Neural cell (in vitro differentiated cells): ENCODE data around the gene DEPDC5. TPM values are rescaled to one million over a fixed set of nuclear protein-coding genes. Genes with fewer than 3 reads are reported as not detected.

ENCODE experiments used
- H2AFZ ChIP-seq: fragments of 200-600, 300-800 bp; sonication (generic), shearing (Covaris generic); 2 replicates; pipeline ENCODE4 v1.6.0; 2014; ENCODE audit warnings: low read depth, mild to moderate bottlenecking, antibody characterized with exemption, low read length, moderate library complexity
- H3F3A ChIP-seq: fragments of 200-600 bp; shearing (Covaris generic); 2 replicates; pipeline ENCODE4 v1.6.1; 2016; ENCODE audit warnings: mild to moderate bottlenecking, moderate library complexity, mixed read lengths, antibody characterized with exemption, low read length; ENCODE audit not compliant: insufficient read depth, poor library complexity, severe bottlenecking
- H3K27ac ChIP-seq: fragments of 200-600, 300-800 bp; sonication (generic), shearing (Covaris generic); 2 replicates; pipeline ENCODE4 v1.5.1; 2014; ENCODE audit warnings: mild to moderate bottlenecking, low read length, moderate library complexity
- H3K27me3 ChIP-seq: fragments of 300-800, 200-600 bp; sonication (generic), shearing (Covaris generic); 2 replicates; pipeline ENCODE4 v1.6.0; 2014; ENCODE audit warnings: mild to moderate bottlenecking, low read depth, low read length, moderate library complexity; ENCODE audit not compliant: insufficient read depth
- H3K36me3 ChIP-seq: fragments of 300-800, 200-600 bp; sonication (generic), shearing (Covaris generic); 2 replicates; pipeline ENCODE4 v1.5.1; 2014; ENCODE audit warnings: mild to moderate bottlenecking, antibody characterized with exemption, low read length, moderate library complexity; ENCODE audit not compliant: insufficient read depth
- H3K4me2 ChIP-seq: fragments of 300-800, 200-600 bp; sonication (generic), shearing (Covaris generic); 2 replicates; pipeline ENCODE4 v1.6.0; 2014; ENCODE audit warnings: mild to moderate bottlenecking, low read length
- H3K4me3 ChIP-seq: fragments of 300-800, 200-600 bp; sonication (generic), shearing (Covaris generic); 2 replicates; pipeline ENCODE4 v1.5.1; 2014; ENCODE audit warnings: mild to moderate bottlenecking, low read length, moderate library complexity
- H3K79me2 ChIP-seq: fragments of 200-600 bp; shearing (Covaris generic); replicated peaks from 2 replicates; pipeline ENCODE4 v1.6.0; 2014; ENCODE audit warnings: mild to moderate bottlenecking, low read length, moderate library complexity; ENCODE audit not compliant: insufficient read depth
- H3K9ac ChIP-seq: fragments of 300-800, 200-600 bp; sonication (generic), shearing (Covaris generic); 2 replicates; pipeline ENCODE4 v1.6.1; 2016; ENCODE audit warnings: mild to moderate bottlenecking, low read length, mixed read lengths
- H3K9me2 ChIP-seq: fragments of 200-600 bp; shearing (Covaris generic); 2 replicates; pipeline ENCODE4 v1.6.1; 2016; ENCODE audit warnings: mild to moderate bottlenecking, low read length, mixed read lengths; ENCODE audit not compliant: insufficient read depth
- H3K9me3 ChIP-seq: fragments of 200-600, 300-800 bp; sonication (generic), shearing (Covaris generic); 2 replicates; pipeline ENCODE4 v1.6.1; 2016; ENCODE audit warnings: mild to moderate bottlenecking, mixed run types, low read length, moderate library complexity, mixed read lengths
- H4K20me1 ChIP-seq: fragments of 200-600 bp; shearing (Covaris generic); 2 replicates; pipeline ENCODE4 v1.6.1; 2016; ENCODE audit warnings: mild to moderate bottlenecking, mixed run types; ENCODE audit not compliant: insufficient read depth
- CTCF ChIP-seq: fragments of 450-650 bp; IDR thresholded peaks from 2 replicates; pipeline ENCODE4 v1.5.1; 2014; ENCODE audit warnings: antibody characterized with exemption, mild to moderate bottlenecking, moderate library complexity; ENCODE audit not compliant: poor library complexity, severe bottlenecking
- EP300 ChIP-seq: fragments of 450-650 bp; conservative IDR thresholded peaks from 2 replicates; pipeline ENCODE4 v1.6.1; 2014; ENCODE audit warnings: antibody characterized with exemption, mild to moderate bottlenecking, moderate library complexity; ENCODE audit not compliant: poor library complexity, severe bottlenecking
- EZH2 ChIP-seq: fragments of 200-600, 300-800 bp; shearing (Covaris generic), sonication (generic); IDR thresholded peaks from 2 replicates; pipeline ENCODE4 v1.6.1; 2014; ENCODE audit warnings: antibody characterized with exemption, low read length, borderline replicate concordance, mild to moderate bottlenecking; ENCODE audit not compliant: insufficient read depth, poor library complexity, severe bottlenecking
- MXI1 ChIP-seq: fragments of 450-650 bp; conservative IDR thresholded peaks from 2 replicates; pipeline ENCODE4 v1.6.1; 2014; ENCODE audit warnings: antibody characterized with exemption, mild to moderate bottlenecking; ENCODE audit not compliant: poor library complexity, severe bottlenecking
- POLR2AphosphoS5 ChIP-seq: IDR thresholded peaks from 2 replicates; pipeline ENCODE4 v1.6.1; 2012
- RAD21 ChIP-seq: fragments of 450-650 bp; conservative IDR thresholded peaks from 2 replicates; pipeline ENCODE4 v1.6.1; 2014; ENCODE audit warnings: antibody characterized with exemption, mild to moderate bottlenecking, moderate library complexity
- REST ChIP-seq: IDR thresholded peaks from 2 replicates; pipeline ENCODE4 v1.6.1; 2012; ENCODE audit warnings: borderline replicate concordance
- SMC3 ChIP-seq: fragments of 450-650 bp; conservative IDR thresholded peaks from 2 replicates; pipeline ENCODE4 v1.6.1; 2014; ENCODE audit warnings: antibody characterized with exemption, mild to moderate bottlenecking, moderate library complexity; ENCODE audit not compliant: poor library complexity
- TAF1 ChIP-seq: IDR thresholded peaks from 2 replicates; pipeline ENCODE4 v1.6.1; 2012; ENCODE audit warnings: low read depth
- polyA plus RNA-seq: library from polyadenylated mRNA; depleted of rRNA; stranded (reverse); fragments of >200 nt; gene quantifications from 2 replicates; pipeline ENCODE4 v1.2.3, GENCODE V29; 2014

The DEPDC5 gene
- polyA plus RNA-seq, 1 donor from 2014 or later, result 11.3 TPM

GRCh38 chr22:31871480-31871879, 117.7 kb downstream of the DEPDC5 start:
- TF ChIP-seq MXI1, result no peak
- TF ChIP-seq CTCF, result no peak
- no peak for TF ChIP-seq SMC3
- no peak for TF ChIP-seq TAF1
- no peak for TF ChIP-seq POLR2AphosphoS5
- TF ChIP-seq EP300, result no peak
- TF ChIP-seq REST, result no peak
- TF ChIP-seq EZH2, result no peak
- no peak for TF ChIP-seq RAD21
- no peaks in the 10 kb centered on the region for H3K9me2 ChIP-seq

GRCh38 chr22:31872209-31872608, 118.4 kb downstream of the DEPDC5 start:
- H3K36me3 ChIP-seq, result no peaks in the 10 kb centered on the region
- no peak overlapping the region for H3K27ac ChIP-seq

More at GRCh38 chr22:31871480-31871879, 117.7 kb downstream of the DEPDC5 start:
- Histone ChIP-seq H3K27ac (no peak overlapping the region), H3F3A (no peaks in the 10 kb centered on the region), H3K9me3 (no peaks in the 10 kb centered on the region), H3K4me2 (no peak overlapping the region), H3K36me3 (no peaks in the 10 kb centered on the region), H2AFZ (no peak overlapping the region), H3K79me2 (no peaks in the 10 kb centered on the region), H3K9ac (no peak overlapping the region), H4K20me1 (no peaks in the 10 kb centered on the region), H3K4me3 (no peak overlapping the region), H3K27me3 (no peaks in the 10 kb centered on the region)

More at GRCh38 chr22:31872209-31872608, 118.4 kb downstream of the DEPDC5 start:
- Histone ChIP-seq H3K9ac (no peak overlapping the region), H3K4me2 (no peak overlapping the region), H3K9me2 (no peaks in the 10 kb centered on the region), H3F3A (no peaks in the 10 kb centered on the region), H2AFZ (no peak overlapping the region), H3K9me3 (no peaks in the 10 kb centered on the region), H3K4me3 (no peak overlapping the region), H4K20me1 (no peaks in the 10 kb centered on the region), H3K27me3 (no peaks in the 10 kb centered on the region), H3K79me2 (no peaks in the 10 kb centered on the region)
- peak; percentile 51 for TF ChIP-seq CTCF
- peak; percentile 63 for TF ChIP-seq RAD21
- no peak for TF ChIP-seq REST
- TF ChIP-seq SMC3, result peak; percentile 72
